Prostate gland (tissue), 2 donors: ENCODE data around the gene WTAP. TPM values are rescaled to one million over a fixed set of nuclear protein-coding genes. Genes with fewer than 3 reads are reported as not detected.

ENCODE experiments used
- DNase-seq: peaks from one replicate; pipeline ENCODE4 v3.0.0-alpha.2; 2019; ENCODE audit warnings: low spot score
- H3K27ac ChIP-seq, 2 donors: fragments of 200-600 bp; sonication (generic); 2 replicates each; pipeline ENCODE4 v1.5.1; 2017 to 2019
- H3K27me3 ChIP-seq: fragments of 200-600 bp; sonication (generic); replicated peaks from 2 replicates; pipeline ENCODE4 v1.5.1; 2019; ENCODE audit not compliant: insufficient read depth
- H3K36me3 ChIP-seq, 2 donors: fragments of 200-600 bp; sonication (generic); 1 replicate in 1 of 2; 2 replicates in 1 of 2; pipeline versions ENCODE4 v1.5.1 to v1.8.1; 2017 to 2019
- H3K4me1 ChIP-seq: fragments of 200-600 bp; sonication (generic); replicated peaks from 2 replicates; pipeline ENCODE4 v1.5.1; 2019
- H3K4me3 ChIP-seq, 2 donors: fragments of 200-600 bp; sonication (generic); 2 replicates each; pipeline ENCODE4 v1.5.1; 2017 to 2019
- H3K9me3 ChIP-seq: fragments of 200-600 bp; sonication (generic); 2 replicates; pipeline ENCODE4 v1.5.1; 2017
- CTCF ChIP-seq, 4 experiments: fragments of 200-600 bp in 2 of 4; fragments of 450-650 bp in 2 of 4; sonication (generic) in 2 of 4; IDR thresholded peaks; 1 replicate in 3 of 4; 2 replicates in 1 of 4; pipeline ENCODE4 v1.5.1; 2016 to 2019; ENCODE audit warnings: antibody characterized with exemption in 4 of 4, mild to moderate bottlenecking in 2 of 4, moderate library complexity in 2 of 4
- POLR2A ChIP-seq: fragments of 450-650 bp; IDR thresholded peaks from one replicate; pipeline ENCODE4 v1.6.1; 2016; ENCODE audit warnings: antibody characterized with exemption, mild to moderate bottlenecking
- POLR2AphosphoS5 ChIP-seq: sonication (generic); formaldehyde crosslinking; IDR thresholded peaks from one replicate; pipeline ENCODE4 v1.6.1; 2017; ENCODE audit warnings: antibody characterized with exemption
- WGBS: methylation state at CpG from one replicate; pipeline ENCODE4 v1.1.5; 2018; 5-methylcytosine and 5-hydroxymethylcytosine counted together
- intact Hi-C: fragments of 100-400 bp; cut with DNase I; formaldehyde crosslinking; loops from one replicate; pipeline ENCODE4 v1.14.2; 2022
- total RNA-seq, 2 donors: library from RNA; depleted of rRNA; stranded (reverse); fragments of >200 nt; gene quantifications; one replicate each; pipeline ENCODE4 v1.1.0, GENCODE V29; 2016

Gene WTAP
- total RNA-seq, 2 donors from 2014 or later: 84.1 to 99.3 TPM

- no peak for DNase-seq
- no peaks in the 10 kb centered on the region for H3K27me3 ChIP-seq
- H3K4me3 ChIP-seq: no peak overlapping the region
- no peaks in the 10 kb centered on the region for H3K4me1 ChIP-seq
- no peaks in the 10 kb centered on the region for H3K9me3 ChIP-seq
- WGBS: 0% methylated on average over 1 of the region's 1 CpG
- no peak overlapping the region for H3K27ac ChIP-seq
- intact Hi-C loops: no loop called here
- H3K36me3 ChIP-seq: peaks cover 3 to 4% of the 10 kb centered on the region in 2 donors
- no peak for TF ChIP-seq POLR2A
- no peak for TF ChIP-seq CTCF (IDR thresholded peaks at IDR 0.05)
- no peak for TF ChIP-seq POLR2AphosphoS5
These were observed 44.9 kb downstream of the WTAP start for GRCh38 chr6:159772196-159772595.

- 89% methylated on average over 7 of the region's 7 CpGs for WGBS
- no peaks in the 10 kb centered on the region for H3K9me3 ChIP-seq
- no peak for DNase-seq
- H3K4me3 ChIP-seq: no peak overlapping the region
- H3K27me3 ChIP-seq: no peaks in the 10 kb centered on the region
- no peak overlapping the region for H3K27ac ChIP-seq
- no peaks in the 10 kb centered on the region for H3K36me3 ChIP-seq
- intact Hi-C loops: no loop called here
- no peak for TF ChIP-seq POLR2AphosphoS5
- TF ChIP-seq POLR2A: no peak
- no peaks in the 10 kb centered on the region for H3K4me1 ChIP-seq
These were observed 50.1 kb downstream of the WTAP start for GRCh38 chr6:159777240-159777904.

GRCh38 chr6:159778131-159778530 is 50.8 kb downstream of the WTAP start:
- H3K36me3 ChIP-seq: peaks cover 0 to 3% of the 10 kb centered on the region in 2 donors
- no peak for DNase-seq
- 45% methylated on average over 1 of the region's 1 CpG for WGBS
- H3K4me3 ChIP-seq: no peak overlapping the region
- no peaks in the 10 kb centered on the region for H3K27me3 ChIP-seq
- TF ChIP-seq CTCF (IDR thresholded peaks at IDR 0.05) (no peak), POLR2A (no peak), POLR2AphosphoS5 (no peak)
- no peak overlapping the region for H3K27ac ChIP-seq
- intact Hi-C loops: no loop called here
- no peaks in the 10 kb centered on the region for H3K4me1 ChIP-seq
- no peaks in the 10 kb centered on the region for H3K9me3 ChIP-seq

- H3K9me3 ChIP-seq: no peaks in the 10 kb centered on the region
- H3K4me3 ChIP-seq: no peak overlapping the region
- H3K27me3 ChIP-seq: no peaks in the 10 kb centered on the region
- no peak for DNase-seq
- no peak overlapping the region for H3K27ac ChIP-seq
- TF ChIP-seq CTCF (IDR thresholded peaks at IDR 0.05): no peak
- no peak for TF ChIP-seq POLR2A
- no peak for TF ChIP-seq POLR2AphosphoS5
- 63% methylated on average over 3 of the region's 3 CpGs for WGBS
- intact Hi-C loops: no loop called here
- H3K36me3 ChIP-seq: peaks cover 0 to 3% of the 10 kb centered on the region in 2 donors
- H3K4me1 ChIP-seq: no peaks in the 10 kb centered on the region
These were observed 51.3 kb downstream of the WTAP start for GRCh38 chr6:159778542-159779103.

- H3K27ac ChIP-seq: peak overlapping the region; percentile 99
- no peak for DNase-seq
- H3K9me3 ChIP-seq: no peaks in the 10 kb centered on the region
- H3K27me3 ChIP-seq: no peaks in the 10 kb centered on the region
- H3K4me1 ChIP-seq: peaks cover 6% of the 10 kb centered on the region
- TF ChIP-seq POLR2AphosphoS5 (no peak), POLR2A (no peak), CTCF (IDR thresholded peaks at IDR 0.05) (no peak)
- 19% methylated on average over 15 of the region's 15 CpGs for WGBS
- peaks cover 0 to 4% of the 10 kb centered on the region in 2 donors for H3K36me3 ChIP-seq
- H3K4me3 ChIP-seq: peak overlapping the region; percentile 92 to 97
- intact Hi-C loops: no loop called here
These were observed 61.0 kb downstream of the WTAP start for GRCh38 chr6:159788276-159788675.
